Measurements from ENCODE around the gene ELOVL6.
"Not testable (repeated sequence)": the region's sequence is repeated elsewhere in the genome, so short reads cannot be mapped to it uniquely, and the experiment has no call there.

Gene ELOVL6

DNA sequence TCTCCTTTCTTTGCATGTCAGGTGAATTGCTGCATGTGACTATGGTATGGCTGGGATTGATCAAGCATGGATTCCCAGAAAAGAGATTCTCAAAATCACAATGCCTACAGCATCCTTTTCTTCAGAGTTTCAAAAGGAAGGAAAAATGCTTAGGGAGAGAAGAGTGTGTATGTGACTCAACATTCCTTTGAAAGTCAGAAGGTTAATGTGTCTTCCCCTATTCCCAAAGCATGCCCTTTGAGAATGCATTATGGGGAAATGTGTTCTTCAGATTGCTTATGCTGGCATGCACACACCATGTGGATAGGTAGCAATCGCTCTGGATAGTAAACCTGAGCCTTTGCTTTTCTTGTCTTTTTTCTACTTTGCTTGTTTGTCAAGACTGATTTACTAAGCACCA lies 78.5 kb downstream of the ELOVL6 start:
- DNase-seq, result no peak

DNA sequence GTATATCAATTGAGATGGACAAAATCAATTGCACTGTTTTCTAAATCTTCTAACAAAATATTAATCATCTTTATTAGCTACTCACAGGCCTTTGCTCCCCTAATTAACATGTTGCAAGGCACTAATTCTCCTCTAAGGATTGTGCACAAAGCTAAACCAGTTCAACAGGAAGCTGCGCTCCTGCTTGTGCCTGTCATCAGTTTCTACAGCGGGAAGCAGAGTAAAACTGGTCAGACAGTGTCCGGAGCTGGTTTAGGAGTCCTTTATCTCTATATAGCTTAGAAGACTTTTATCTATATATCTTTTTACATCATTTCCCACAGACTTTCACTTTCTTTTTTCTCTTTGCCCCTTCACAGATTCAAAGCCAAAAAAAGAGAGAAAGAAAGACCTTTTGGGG lies 79.1 kb downstream of the ELOVL6 start:
- DNase-seq, result no peak

- no peak for DNase-seq
Measured at GRCh38 chr4:110112056-110112455, 86.4 kb downstream of the ELOVL6 start.

GRCh38 chr4:110109455-110109854 lies 89.0 kb downstream of the ELOVL6 start:
- DNase-seq, result no peak

GRCh38 chr4:110108960-110109359 lies 89.5 kb downstream of the ELOVL6 start:
- no peak for DNase-seq

- DNase-seq, result no peak
Measured at GRCh38 chr4:110108422-110108821, 90.0 kb downstream of the ELOVL6 start.

- no peak for DNase-seq
Measured at GRCh38 chr4:110107866-110108265, 90.5 kb downstream of the ELOVL6 start.

- DNase-seq, result no peak
Measured at GRCh38 chr4:110106931-110107296, 91.5 kb downstream of the ELOVL6 start.

GRCh38 chr4:110104661-110105060 lies 93.8 kb downstream of the ELOVL6 start:
- no peak for DNase-seq

GRCh38 chr4:110099638-110100037 lies 98.8 kb downstream of the ELOVL6 start:
- DNase-seq, result no peak

- no peak for DNase-seq
Measured at GRCh38 chr4:110096405-110096804, 102.0 kb downstream of the ELOVL6 start.

- no peak for DNase-seq
Measured at GRCh38 chr4:110092646-110093045, 105.8 kb downstream of the ELOVL6 start.

- no peak for DNase-seq
Measured at GRCh38 chr4:110091434-110092140, 106.8 kb downstream of the ELOVL6 start.

- DNase-seq, result no peak
Measured at GRCh38 chr4:110088670-110089069, 109.7 kb downstream of the ELOVL6 start.

- peak; percentile 77 for DNase-seq
Measured at GRCh38 chr4:110087070-110087708, 111.2 kb downstream of the ELOVL6 start.

- no peak for DNase-seq
Measured at GRCh38 chr4:110085131-110085530, 113.3 kb downstream of the ELOVL6 start.

- no peak for DNase-seq
Measured at GRCh38 chr4:110084154-110084553, 114.3 kb downstream of the ELOVL6 start.

DNA sequence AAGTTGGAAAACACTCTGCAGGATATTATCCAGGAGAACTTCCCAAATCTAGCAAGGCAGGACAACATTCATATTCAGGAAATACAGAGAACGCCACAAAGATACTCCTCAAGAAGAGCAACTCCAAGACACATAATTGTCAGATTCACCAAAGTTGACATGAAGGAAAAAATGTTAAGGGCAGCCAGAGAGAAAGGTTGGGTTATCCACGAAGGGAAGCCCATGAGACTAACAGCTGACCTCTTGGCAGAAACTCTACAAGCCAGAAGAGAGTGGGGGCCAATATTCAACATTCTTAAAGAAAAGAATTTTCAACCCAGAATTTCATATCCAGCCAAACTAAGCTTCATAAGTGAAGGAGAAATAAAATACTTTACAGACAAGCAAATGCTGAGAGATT lies 120.3 kb downstream of the ELOVL6 start:
- DNase-seq, result not testable (repeated sequence)

GRCh38 chr4:110076828-110077227 lies 121.6 kb downstream of the ELOVL6 start:
- not testable (repeated sequence) for DNase-seq

GRCh38 chr4:110075891-110076290 lies 122.5 kb downstream of the ELOVL6 start:
- no peak for DNase-seq

DNA sequence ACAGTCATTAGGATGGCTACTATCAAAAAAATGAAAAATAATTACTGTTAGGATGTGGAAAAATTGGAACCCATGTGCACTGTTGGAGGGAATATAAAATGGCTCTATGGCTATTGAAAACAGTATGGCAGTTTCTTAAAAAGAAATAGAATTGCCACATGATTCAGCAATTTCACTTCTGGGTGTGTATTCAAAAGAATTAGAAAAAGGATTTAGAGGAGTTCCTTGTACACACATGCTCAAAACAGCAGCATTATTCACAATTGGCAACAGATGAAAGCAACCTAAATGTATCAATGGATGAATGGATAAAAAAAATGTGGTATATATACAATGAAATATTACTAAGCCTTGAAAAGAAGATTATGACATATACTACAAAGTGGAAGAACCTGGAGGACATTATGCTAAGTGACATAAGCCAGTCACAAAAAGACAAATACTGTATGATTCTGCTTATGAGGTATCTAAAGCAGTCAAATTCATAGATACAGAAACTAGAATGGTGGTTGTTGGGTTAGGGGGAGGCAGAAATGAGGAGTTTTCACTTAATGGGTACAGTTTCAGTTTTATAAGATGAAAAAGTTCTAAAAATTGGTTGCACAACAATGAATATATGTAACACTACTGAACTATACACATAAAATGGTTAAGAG lies 123.2 kb downstream of the ELOVL6 start:
- no peak for DNase-seq

DNA sequence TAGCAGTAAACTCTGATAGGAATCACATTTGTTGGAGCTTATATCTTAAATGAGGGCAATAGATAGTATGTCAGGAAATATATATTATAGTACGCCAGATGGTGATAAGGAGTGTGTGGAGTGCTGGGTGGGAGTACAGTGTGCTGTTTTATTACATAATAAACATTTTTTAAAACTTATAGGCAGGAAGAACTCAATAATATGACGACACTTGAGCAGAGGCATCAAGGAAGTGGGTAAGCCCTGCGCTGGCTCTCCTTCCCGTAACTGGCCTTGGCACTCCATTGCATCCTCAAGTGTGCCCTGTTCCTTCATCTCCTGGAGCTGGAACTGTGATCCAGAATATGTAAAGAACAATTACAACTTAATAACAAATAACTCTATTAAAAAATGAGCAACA lies 123.8 kb downstream of the ELOVL6 start:
- no peak for DNase-seq

- DNase-seq, result no peak
Measured at GRCh38 chr4:110073053-110073845, 125.2 kb downstream of the ELOVL6 start.
